OCI-LY1 (cell line): ENCODE results near the gene NR2C2.

Experiments
- CTCF ChIP-seq: fragments of 200-600 bp; sonication (generic), shearing (Covaris generic); IDR thresholded peaks from 2 replicates; pipeline ENCODE4 v1.5.1; 2017; ENCODE audit warnings: mild to moderate bottlenecking, antibody characterized with exemption, low read length, moderate library complexity, mixed read lengths
- EZH2 ChIP-seq: fragments of 200-600 bp; sonication (generic), shearing (Covaris generic); IDR thresholded peaks from 2 replicates; pipeline ENCODE4 v1.8.0; 2017; ENCODE audit warnings: borderline replicate concordance, mixed run types, mild to moderate bottlenecking, antibody characterized with exemption, low read length, moderate library complexity, mixed read lengths

DNA sequence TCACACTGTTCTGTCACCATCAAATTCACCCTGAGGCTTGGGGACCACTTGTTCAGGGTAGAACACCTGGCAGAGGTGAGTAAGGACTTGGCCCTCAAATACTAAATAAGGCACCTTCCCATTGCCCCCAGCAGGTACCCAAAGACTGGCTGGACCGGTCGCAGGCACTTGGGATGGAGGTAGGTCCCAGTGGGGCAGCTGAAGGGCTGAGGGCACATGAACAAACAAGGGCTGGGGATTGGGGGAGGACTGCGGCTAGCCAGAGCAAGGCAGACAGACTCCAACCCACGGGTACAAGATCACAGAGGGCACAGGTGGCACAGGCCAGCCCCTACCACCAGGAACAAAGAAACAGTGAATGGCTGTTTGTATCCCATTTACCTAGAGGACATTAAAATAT is 115.9 kb downstream of the NR2C2 start:
- TF ChIP-seq CTCF, result no peak
- no peak for TF ChIP-seq EZH2
